Measurements from ENCODE around the gene EPHA1.

Gene EPHA1

GRCh38 chr7:143354376-143354775 is 54.3 kb downstream of the EPHA1 start:
- Histone ChIP-seq H3K4me1 (ENCODE audit: control insufficient read depth in 2 of 2, insufficient read depth in 2 of 2, low read length in 2 of 2) (no peaks in the 10 kb centered on the region), H3K36me3 (ENCODE audit: control insufficient read depth in 2 of 2, insufficient read depth in 2 of 2, low read length in 2 of 2) (no peaks in the 10 kb centered on the region), H3K27me3 (ENCODE audit: control insufficient read depth in 2 of 2, insufficient read depth in 2 of 2, low read length in 2 of 2) (no peaks in the 10 kb centered on the region), H3K27ac (ENCODE audit: low read depth in 2 of 2, low read length in 2 of 2) (no peak overlapping the region), H3K9ac (ENCODE audit: low read depth in 1 of 2, low read length in 2 of 2) (no peak overlapping the region), H3K4me3 (ENCODE audit: low read length in 2 of 2) (no peak overlapping the region), H3K9me3 (ENCODE audit: control insufficient read depth in 2 of 2, low read length in 2 of 2) (no peaks in the 10 kb centered on the region)

DNA sequence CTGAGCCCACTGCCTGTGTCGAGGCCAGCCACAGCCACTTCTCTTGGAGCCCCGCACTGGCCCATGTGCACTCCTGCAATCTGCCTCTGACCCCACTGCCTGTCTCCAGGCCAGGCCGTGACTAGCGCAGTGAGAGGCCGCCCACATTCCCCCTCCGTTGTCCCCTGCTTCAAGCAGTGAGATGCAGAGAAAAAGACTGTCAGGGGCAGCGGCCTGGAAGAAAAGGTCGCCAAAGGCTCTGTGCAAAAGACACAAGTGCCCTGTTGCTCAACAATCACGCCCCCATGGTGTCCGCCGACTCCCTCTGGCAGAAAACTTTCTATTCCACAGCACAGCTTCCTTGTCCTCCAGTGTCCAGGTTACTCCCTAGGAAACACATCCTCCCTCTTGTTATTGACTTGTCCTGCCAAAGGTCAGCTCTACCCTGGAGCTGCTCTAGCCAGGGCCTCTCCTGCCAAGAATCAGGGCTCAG is 56.1 kb downstream of the EPHA1 start:
- H3K36me3 ChIP-seq (ENCODE audit: control insufficient read depth in 2 of 2, insufficient read depth in 2 of 2, low read length in 2 of 2) = no peaks in the 10 kb centered on the region
- H3K27me3 ChIP-seq (ENCODE audit: control insufficient read depth in 2 of 2, insufficient read depth in 2 of 2, low read length in 2 of 2) = no peaks in the 10 kb centered on the region
- H3K27ac ChIP-seq (ENCODE audit: low read depth in 2 of 2, low read length in 2 of 2) = no peak overlapping the region
- no peak overlapping the region for H3K9ac ChIP-seq (ENCODE audit: low read depth in 1 of 2, low read length in 2 of 2)
- H3K4me3 ChIP-seq (ENCODE audit: low read length in 2 of 2) = no peak overlapping the region
- no peaks in the 10 kb centered on the region for H3K9me3 ChIP-seq (ENCODE audit: control insufficient read depth in 2 of 2, low read length in 2 of 2)
- no peaks in the 10 kb centered on the region for H3K4me1 ChIP-seq (ENCODE audit: control insufficient read depth in 2 of 2, insufficient read depth in 2 of 2, low read length in 2 of 2)

DNA sequence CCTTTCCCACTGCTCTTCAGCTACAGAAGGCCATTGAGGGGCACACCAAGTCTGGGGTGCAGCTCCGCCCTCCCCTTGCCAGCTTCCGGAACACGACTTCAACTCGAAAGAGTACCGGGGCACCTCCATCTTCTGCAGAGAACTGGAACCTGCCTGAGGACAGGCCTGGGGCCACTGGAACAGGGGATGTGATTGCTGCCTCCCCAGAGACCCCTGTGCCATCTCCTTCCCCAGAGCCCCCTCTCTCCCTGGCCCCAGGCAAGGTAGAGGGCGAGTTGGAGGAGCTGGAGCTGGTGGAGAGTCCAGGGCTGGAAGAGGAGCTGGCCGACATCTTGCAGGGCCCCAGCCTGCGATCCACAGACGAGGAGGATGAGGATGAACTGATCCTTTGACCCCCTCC is 57.1 kb downstream of the EPHA1 start:
- Histone ChIP-seq H3K4me3 (ENCODE audit: low read length in 2 of 2) (no peak overlapping the region), H3K9ac (ENCODE audit: low read depth in 1 of 2, low read length in 2 of 2) (no peak overlapping the region), H3K9me3 (ENCODE audit: control insufficient read depth in 2 of 2, low read length in 2 of 2) (no peaks in the 10 kb centered on the region), H3K36me3 (ENCODE audit: control insufficient read depth in 2 of 2, insufficient read depth in 2 of 2, low read length in 2 of 2) (no peaks in the 10 kb centered on the region), H3K27ac (ENCODE audit: low read depth in 2 of 2, low read length in 2 of 2) (no peak overlapping the region), H3K27me3 (ENCODE audit: control insufficient read depth in 2 of 2, insufficient read depth in 2 of 2, low read length in 2 of 2) (no peaks in the 10 kb centered on the region), H3K4me1 (ENCODE audit: control insufficient read depth in 2 of 2, insufficient read depth in 2 of 2, low read length in 2 of 2) (no peaks in the 10 kb centered on the region)

DNA sequence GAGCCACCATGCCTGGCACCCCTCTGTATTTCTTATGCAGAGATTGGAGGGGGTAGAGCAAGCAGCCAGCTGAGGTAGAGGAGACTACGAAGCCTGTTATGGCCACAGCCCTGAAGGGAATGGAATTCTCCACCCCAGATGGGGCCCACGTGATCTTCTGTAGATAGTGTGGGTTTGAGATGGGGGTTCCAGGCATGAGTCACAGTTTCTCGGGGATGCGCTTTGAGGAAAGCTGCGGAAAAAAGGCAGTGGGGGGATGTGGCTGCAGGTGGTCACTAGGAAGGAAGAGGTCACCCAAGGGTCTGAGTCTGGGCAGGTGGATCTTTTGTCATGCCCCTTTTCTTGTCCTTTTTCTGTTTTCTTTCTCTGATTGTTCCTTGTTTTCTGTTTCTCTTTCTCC is 57.6 kb downstream of the EPHA1 start:
- Histone ChIP-seq H3K36me3 (ENCODE audit: control insufficient read depth in 2 of 2, insufficient read depth in 2 of 2, low read length in 2 of 2) (no peaks in the 10 kb centered on the region), H3K27ac (ENCODE audit: low read depth in 2 of 2, low read length in 2 of 2) (no peak overlapping the region), H3K4me1 (ENCODE audit: control insufficient read depth in 2 of 2, insufficient read depth in 2 of 2, low read length in 2 of 2) (no peaks in the 10 kb centered on the region), H3K9me3 (ENCODE audit: control insufficient read depth in 2 of 2, low read length in 2 of 2) (no peaks in the 10 kb centered on the region), H3K4me3 (ENCODE audit: low read length in 2 of 2) (no peak overlapping the region), H3K9ac (ENCODE audit: low read depth in 1 of 2, low read length in 2 of 2) (no peak overlapping the region), H3K27me3 (ENCODE audit: control insufficient read depth in 2 of 2, insufficient read depth in 2 of 2, low read length in 2 of 2) (no peaks in the 10 kb centered on the region)

DNA sequence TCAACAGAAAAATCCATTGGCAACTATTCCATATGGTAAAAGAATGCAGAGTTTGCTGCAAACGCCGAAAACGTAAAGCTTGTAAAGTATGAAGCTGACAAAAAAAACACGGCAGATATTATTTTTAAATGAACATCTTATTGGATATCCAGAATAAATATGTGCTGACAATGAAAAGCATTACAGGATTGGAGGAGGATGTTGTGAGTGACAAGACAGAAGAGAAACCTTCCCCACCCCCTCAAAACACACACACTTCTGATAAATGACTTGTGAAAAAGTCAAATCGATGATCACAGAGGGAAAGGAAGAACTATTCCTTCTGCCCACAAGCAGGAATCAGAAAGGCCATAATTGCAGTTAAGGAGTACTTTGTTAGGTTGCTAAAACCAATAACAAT is 60.7 kb downstream of the EPHA1 start:
- Histone ChIP-seq H3K27ac (ENCODE audit: low read depth in 2 of 2, low read length in 2 of 2) (no peak overlapping the region), H3K9ac (ENCODE audit: low read depth in 1 of 2, low read length in 2 of 2) (no peak overlapping the region), H3K4me1 (ENCODE audit: control insufficient read depth in 2 of 2, insufficient read depth in 2 of 2, low read length in 2 of 2) (peaks cover 0 to 4% of the 10 kb centered on the region in 2 donors), H3K36me3 (ENCODE audit: control insufficient read depth in 2 of 2, insufficient read depth in 2 of 2, low read length in 2 of 2) (no peaks in the 10 kb centered on the region), H3K27me3 (ENCODE audit: control insufficient read depth in 2 of 2, insufficient read depth in 2 of 2, low read length in 2 of 2) (no peaks in the 10 kb centered on the region), H3K9me3 (ENCODE audit: control insufficient read depth in 2 of 2, low read length in 2 of 2) (no peaks in the 10 kb centered on the region), H3K4me3 (ENCODE audit: low read length in 2 of 2) (no peak overlapping the region)

GRCh38 chr7:143346018-143346417 is 62.6 kb downstream of the EPHA1 start:
- H3K36me3 ChIP-seq (ENCODE audit: control insufficient read depth in 2 of 2, insufficient read depth in 2 of 2, low read length in 2 of 2) = no peaks in the 10 kb centered on the region
- H3K4me1 ChIP-seq (ENCODE audit: control insufficient read depth in 2 of 2, insufficient read depth in 2 of 2, low read length in 2 of 2) = peaks cover 0 to 4% of the 10 kb centered on the region in 2 donors
- H3K27ac ChIP-seq (ENCODE audit: low read depth in 2 of 2, low read length in 2 of 2) = no peak overlapping the region
- no peaks in the 10 kb centered on the region for H3K27me3 ChIP-seq (ENCODE audit: control insufficient read depth in 2 of 2, insufficient read depth in 2 of 2, low read length in 2 of 2)
- H3K9ac ChIP-seq (ENCODE audit: low read depth in 1 of 2, low read length in 2 of 2) = no peak overlapping the region
- H3K4me3 ChIP-seq (ENCODE audit: low read length in 2 of 2) = no peak overlapping the region
- H3K9me3 ChIP-seq (ENCODE audit: control insufficient read depth in 2 of 2, low read length in 2 of 2) = no peaks in the 10 kb centered on the region

GRCh38 chr7:143345428-143345900 is 63.2 kb downstream of the EPHA1 start:
- Histone ChIP-seq H3K27me3 (ENCODE audit: control insufficient read depth in 2 of 2, insufficient read depth in 2 of 2, low read length in 2 of 2) (no peaks in the 10 kb centered on the region), H3K4me1 (ENCODE audit: control insufficient read depth in 2 of 2, insufficient read depth in 2 of 2, low read length in 2 of 2) (peaks cover 0 to 4% of the 10 kb centered on the region in 2 donors), H3K4me3 (ENCODE audit: low read length in 2 of 2) (peak overlapping the region; percentile 34 to 44), H3K27ac (ENCODE audit: low read depth in 2 of 2, low read length in 2 of 2) (no peak overlapping the region), H3K36me3 (ENCODE audit: control insufficient read depth in 2 of 2, insufficient read depth in 2 of 2, low read length in 2 of 2) (no peaks in the 10 kb centered on the region), H3K9me3 (ENCODE audit: control insufficient read depth in 2 of 2, low read length in 2 of 2) (no peaks in the 10 kb centered on the region), H3K9ac (ENCODE audit: low read depth in 1 of 2, low read length in 2 of 2) (peak overlapping the region in 1 of 2 donors; percentile 57)

DNA sequence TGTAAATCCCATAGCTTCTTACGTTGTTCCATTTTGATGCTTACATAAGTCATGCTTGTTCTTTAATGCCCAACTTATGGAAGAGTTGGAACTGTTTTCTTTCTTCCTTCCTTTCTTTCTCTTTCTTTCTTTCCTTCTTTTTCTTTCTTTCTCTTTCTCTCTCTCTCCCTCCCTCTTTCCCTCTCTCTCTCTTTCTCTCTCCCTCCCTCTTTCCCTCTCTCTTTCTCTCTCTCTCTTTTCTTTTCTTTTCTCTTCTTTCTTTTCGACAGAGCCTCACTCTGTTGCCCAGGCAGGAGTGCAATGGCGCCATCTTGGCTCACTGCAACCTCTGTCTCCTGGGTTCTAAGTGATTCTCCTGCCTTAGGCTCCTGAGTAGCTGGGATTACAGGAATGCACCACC is 65.1 kb downstream of the EPHA1 start:
- no peak overlapping the region for H3K9ac ChIP-seq (ENCODE audit: low read depth in 1 of 2, low read length in 2 of 2)
- H3K9me3 ChIP-seq (ENCODE audit: control insufficient read depth in 2 of 2, low read length in 2 of 2) = no peaks in the 10 kb centered on the region
- no peaks in the 10 kb centered on the region for H3K36me3 ChIP-seq (ENCODE audit: control insufficient read depth in 2 of 2, insufficient read depth in 2 of 2, low read length in 2 of 2)
- no peaks in the 10 kb centered on the region for H3K27me3 ChIP-seq (ENCODE audit: control insufficient read depth in 2 of 2, insufficient read depth in 2 of 2, low read length in 2 of 2)
- H3K4me1 ChIP-seq (ENCODE audit: control insufficient read depth in 2 of 2, insufficient read depth in 2 of 2, low read length in 2 of 2) = peaks cover 0 to 4% of the 10 kb centered on the region in 2 donors
- no peak overlapping the region for H3K27ac ChIP-seq (ENCODE audit: low read depth in 2 of 2, low read length in 2 of 2)
- no peak overlapping the region for H3K4me3 ChIP-seq (ENCODE audit: low read length in 2 of 2)

GRCh38 chr7:143341842-143342241 is 66.8 kb downstream of the EPHA1 start:
- Histone ChIP-seq H3K4me3 (ENCODE audit: low read length in 2 of 2) (no peak overlapping the region), H3K9ac (ENCODE audit: low read depth in 1 of 2, low read length in 2 of 2) (no peak overlapping the region), H3K4me1 (ENCODE audit: control insufficient read depth in 2 of 2, insufficient read depth in 2 of 2, low read length in 2 of 2) (peaks cover 0 to 4% of the 10 kb centered on the region in 2 donors), H3K9me3 (ENCODE audit: control insufficient read depth in 2 of 2, low read length in 2 of 2) (no peaks in the 10 kb centered on the region), H3K36me3 (ENCODE audit: control insufficient read depth in 2 of 2, insufficient read depth in 2 of 2, low read length in 2 of 2) (no peaks in the 10 kb centered on the region), H3K27me3 (ENCODE audit: control insufficient read depth in 2 of 2, insufficient read depth in 2 of 2, low read length in 2 of 2) (no peaks in the 10 kb centered on the region), H3K27ac (ENCODE audit: low read depth in 2 of 2, low read length in 2 of 2) (no peak overlapping the region)

Measured in mucosa of rectum (tissue), 2 donors.